Right atrium auricular region (tissue), 2 donors: ENCODE measurements around the gene NLK. TPM values are rescaled to one million over a fixed set of nuclear protein-coding genes. Genes with fewer than 3 reads are reported as not detected.
A peak's percentile ranks its signal among the peaks of the same experiment; 100 is the strongest.

ENCODE experiments used
- DNase-seq: peaks from one replicate; pipeline ENCODE4 v3.0.0-alpha.2; 2019; ENCODE audit warnings: low spot score
- H3K27ac ChIP-seq, 2 donors: fragments of 200-600 bp; sonication (generic); 1 replicate in 1 of 2; 2 replicates in 1 of 2; pipeline ENCODE4 v1.5.1; 2016 to 2019
- H3K27me3 ChIP-seq, 2 donors: fragments of 200-600 bp; sonication (generic); one replicate each; pipeline versions ENCODE4 v1.5.1 to v1.6.0; 2017 to 2019
- H3K36me3 ChIP-seq: fragments of 200-600 bp; sonication (generic); one replicate; pipeline ENCODE4 v1.5.1; 2016
- H3K4me1 ChIP-seq, 2 donors: fragments of 200-600 bp; sonication (generic); one replicate each; pipeline versions ENCODE4 v1.5.1 to v1.6.0; 2017 to 2019
- H3K4me3 ChIP-seq, 2 donors: fragments of 200-600 bp; sonication (generic); 1 replicate in 1 of 2; 2 replicates in 1 of 2; pipeline ENCODE4 v1.5.1; 2017 to 2019; ENCODE audit warnings: mild to moderate bottlenecking in 1 of 2, moderate library complexity in 1 of 2
- H3K9me3 ChIP-seq, 2 donors: fragments of 200-600 bp; sonication (generic); one replicate each; pipeline ENCODE4 v1.5.1; 2019
- total RNA-seq, 2 donors: library from RNA; depleted of rRNA; stranded (reverse); fragments of >200 nt; gene quantifications; one replicate each; pipeline ENCODE4 v1.1.0, GENCODE V29; 2016
- TF ChIP-seq, protein P1 (sequence below), 2 donors: fragments of 200-600 bp; sonication (generic); IDR thresholded peaks; one replicate each; pipeline ENCODE4 v1.5.1; 2019; ENCODE audit warnings: antibody characterized with exemption in 2 of 2

NLK gene
- total RNA-seq, 2 donors from 2014 or later, result 17.9 to 19.4 TPM

DNA sequence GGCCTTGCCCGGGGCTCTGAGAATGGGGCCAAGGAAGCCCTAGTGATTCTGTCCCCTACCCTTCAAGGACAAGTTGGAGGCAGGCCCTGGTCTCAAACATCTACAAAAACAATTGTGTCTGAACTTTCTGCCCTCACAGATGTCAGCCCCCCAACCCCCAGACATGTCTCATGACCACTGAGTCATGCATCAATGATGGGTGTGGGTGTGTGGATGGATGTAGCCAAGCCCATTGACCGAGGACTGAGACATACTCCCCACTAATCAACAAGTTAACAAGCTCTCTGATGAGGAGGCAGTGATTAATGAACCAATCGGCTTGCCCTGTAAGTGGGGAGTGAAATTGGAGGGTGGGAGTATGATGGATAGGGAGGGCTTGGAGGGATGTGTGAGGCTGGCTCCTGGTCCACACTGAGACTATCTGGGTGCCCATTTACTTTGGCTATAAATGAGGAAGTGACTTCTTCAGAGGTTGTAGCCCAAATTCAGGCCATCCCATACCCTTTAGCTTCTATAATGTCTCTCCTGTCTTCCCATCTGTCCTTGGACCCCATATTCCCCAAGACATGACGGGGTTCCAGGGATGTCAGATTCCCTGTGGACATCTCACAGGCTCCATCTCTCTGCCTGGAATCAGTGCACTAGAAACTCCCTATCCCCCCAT lies 179.4 kb downstream of the NLK start:
- no peak for DNase-seq
- Histone ChIP-seq H3K36me3 (no peaks in the 10 kb centered on the region), H3K27me3 (no peaks in the 10 kb centered on the region), H3K9me3 (no peaks in the 10 kb centered on the region), H3K27ac (no peak overlapping the region), H3K4me3 (no peak overlapping the region), H3K4me1 (no peaks in the 10 kb centered on the region)
- TF ChIP-seq, protein P1, sequence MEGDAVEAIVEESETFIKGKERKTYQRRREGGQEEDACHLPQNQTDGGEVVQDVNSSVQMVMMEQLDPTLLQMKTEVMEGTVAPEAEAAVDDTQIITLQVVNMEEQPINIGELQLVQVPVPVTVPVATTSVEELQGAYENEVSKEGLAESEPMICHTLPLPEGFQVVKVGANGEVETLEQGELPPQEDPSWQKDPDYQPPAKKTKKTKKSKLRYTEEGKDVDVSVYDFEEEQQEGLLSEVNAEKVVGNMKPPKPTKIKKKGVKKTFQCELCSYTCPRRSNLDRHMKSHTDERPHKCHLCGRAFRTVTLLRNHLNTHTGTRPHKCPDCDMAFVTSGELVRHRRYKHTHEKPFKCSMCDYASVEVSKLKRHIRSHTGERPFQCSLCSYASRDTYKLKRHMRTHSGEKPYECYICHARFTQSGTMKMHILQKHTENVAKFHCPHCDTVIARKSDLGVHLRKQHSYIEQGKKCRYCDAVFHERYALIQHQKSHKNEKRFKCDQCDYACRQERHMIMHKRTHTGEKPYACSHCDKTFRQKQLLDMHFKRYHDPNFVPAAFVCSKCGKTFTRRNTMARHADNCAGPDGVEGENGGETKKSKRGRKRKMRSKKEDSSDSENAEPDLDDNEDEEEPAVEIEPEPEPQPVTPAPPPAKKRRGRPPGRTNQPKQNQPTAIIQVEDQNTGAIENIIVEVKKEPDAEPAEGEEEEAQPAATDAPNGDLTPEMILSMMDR (IDR thresholded peaks at IDR 0.05), result no peak

- TF ChIP-seq, protein P1 (IDR thresholded peaks at IDR 0.05), result no peak
- H3K36me3 ChIP-seq, result no peaks in the 10 kb centered on the region
- peaks cover 0 to 24% of the 10 kb centered on the region in 2 donors for H3K27me3 ChIP-seq
- H3K4me1 ChIP-seq, result peaks cover 0 to 13% of the 10 kb centered on the region in 2 donors
- no peak overlapping the region for H3K4me3 ChIP-seq
- no peak overlapping the region for H3K27ac ChIP-seq
- H3K9me3 ChIP-seq, result no peaks in the 10 kb centered on the region
- DNase-seq, result no peak
Observed at GRCh38 chr17:28225271-28225670, 182.8 kb downstream of the NLK start.

DNA sequence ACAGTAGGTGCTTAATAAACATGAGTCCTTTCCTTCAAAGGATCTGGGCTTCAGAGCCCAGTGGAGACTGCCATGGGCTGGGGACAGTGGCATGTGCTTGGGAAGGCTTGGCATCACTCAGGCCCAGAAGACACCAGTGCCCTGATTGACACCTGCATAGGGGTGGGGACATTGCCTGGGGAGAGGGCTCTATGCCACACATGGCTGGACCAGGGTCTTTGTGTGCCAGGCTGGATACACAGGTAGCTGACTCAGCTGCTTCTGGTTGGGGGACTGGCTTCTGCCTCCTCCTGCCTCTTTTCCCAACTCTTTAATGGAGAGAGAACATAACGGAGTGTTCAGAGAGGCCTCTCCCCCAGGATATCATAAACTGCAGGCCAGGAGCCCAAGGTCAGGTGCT lies 183.4 kb downstream of the NLK start:
- TF ChIP-seq, protein P1 (IDR thresholded peaks at IDR 0.05), result no peak
- Histone ChIP-seq H3K4me1 (peaks cover 0 to 13% of the 10 kb centered on the region in 2 donors), H3K9me3 (no peaks in the 10 kb centered on the region), H3K27me3 (peaks cover 0 to 24% of the 10 kb centered on the region in 2 donors), H3K27ac (no peak overlapping the region), H3K4me3 (no peak overlapping the region), H3K36me3 (no peaks in the 10 kb centered on the region)
- DNase-seq, result no peak

DNA sequence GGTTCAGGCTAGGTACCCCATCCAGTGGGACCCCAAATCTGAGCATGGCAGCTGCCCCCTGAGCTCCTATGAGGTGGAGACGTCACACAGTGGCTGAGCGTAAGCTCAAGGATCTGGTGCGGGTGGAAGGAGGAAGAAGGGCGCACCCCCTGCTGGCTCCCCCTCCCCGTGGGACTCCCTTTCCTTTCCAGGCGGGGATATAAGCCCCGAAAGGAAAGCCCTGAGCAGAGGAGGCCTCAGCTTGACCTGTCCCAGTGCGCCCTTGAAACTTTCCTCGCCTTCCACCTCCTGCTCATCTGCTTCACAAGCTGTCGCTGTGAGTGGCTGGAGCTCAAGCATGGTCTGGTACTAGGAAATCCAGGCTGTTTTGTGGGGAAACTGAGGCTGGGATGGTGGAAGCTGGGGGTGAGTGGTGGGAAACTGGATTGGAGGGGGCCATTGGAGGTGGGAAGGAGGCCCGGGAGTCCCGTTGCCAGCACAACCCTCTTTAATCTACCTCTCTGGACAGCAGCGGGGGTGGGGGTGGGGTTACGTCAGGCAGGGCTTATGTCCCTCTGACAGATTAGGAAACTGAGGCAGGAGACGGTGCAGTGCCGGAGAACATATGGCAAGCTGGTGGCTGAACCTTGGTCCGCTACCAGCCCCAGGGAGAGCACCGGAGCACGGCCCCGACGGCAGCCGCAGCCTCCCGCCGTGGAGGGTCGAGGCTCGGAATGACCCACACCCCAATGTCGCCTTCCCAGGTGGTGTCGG lies 184.3 kb downstream of the NLK start:
- H3K4me3 ChIP-seq, result peak overlapping the region in 1 of 2 donors; percentile 38

DNA sequence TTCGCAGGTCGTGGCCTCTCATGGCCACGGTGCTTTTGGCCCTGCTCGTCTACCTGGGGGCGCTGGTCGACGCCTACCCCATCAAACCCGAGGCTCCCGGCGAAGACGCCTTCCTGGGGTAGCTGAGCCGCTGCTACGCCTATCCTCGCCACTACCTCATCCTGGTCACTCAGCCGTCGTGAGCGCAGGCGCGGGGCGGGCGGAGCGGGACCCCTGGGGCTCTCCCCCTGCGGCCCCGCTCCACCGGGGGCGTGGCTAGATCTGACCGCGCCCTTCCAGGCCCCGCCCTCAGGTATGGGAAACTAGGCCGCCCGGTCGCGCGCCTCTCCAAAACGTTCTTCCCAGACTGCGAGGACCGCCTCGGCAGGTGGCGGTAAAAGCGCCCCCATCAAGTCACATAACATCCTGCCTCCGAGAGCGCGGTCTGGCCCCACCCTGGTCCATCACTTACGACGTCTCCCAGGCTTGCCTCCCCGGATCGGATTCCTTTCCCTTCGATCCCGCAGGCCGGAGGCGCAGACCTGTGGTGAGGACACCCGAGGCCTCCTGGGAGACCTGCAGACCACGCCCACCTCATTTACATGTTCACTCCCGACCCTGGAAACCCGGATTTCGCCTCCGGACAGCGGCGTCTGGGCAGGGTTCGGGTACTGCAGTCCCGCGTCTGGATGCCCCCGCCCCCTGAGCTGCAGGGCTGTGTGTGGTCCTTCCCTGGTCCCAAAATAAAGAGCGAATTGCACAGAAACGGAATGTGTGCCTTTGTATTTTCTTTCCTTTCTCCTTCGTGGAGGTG lies 185.0 kb downstream of the NLK start:
- peaks cover 0 to 13% of the 10 kb centered on the region in 2 donors for H3K4me1 ChIP-seq
- TF ChIP-seq, protein P1 (IDR thresholded peaks at IDR 0.05), result no peak
- no peak for DNase-seq
- peak overlapping the region in 1 of 2 donors; percentile 38 for H3K4me3 ChIP-seq
- H3K27ac ChIP-seq, result no peak overlapping the region
- no peaks in the 10 kb centered on the region for H3K36me3 ChIP-seq
- H3K27me3 ChIP-seq, result peaks cover 0 to 24% of the 10 kb centered on the region in 2 donors
- no peaks in the 10 kb centered on the region for H3K9me3 ChIP-seq

More for the DNA sequence above, 184.3 kb downstream of the NLK start:
- H3K27me3 ChIP-seq, result peaks cover 0 to 24% of the 10 kb centered on the region in 2 donors
- H3K9me3 ChIP-seq, result no peaks in the 10 kb centered on the region
- no peak overlapping the region for H3K27ac ChIP-seq
- DNase-seq, result no peak
- TF ChIP-seq, protein P1 (IDR thresholded peaks at IDR 0.05), result no peak
- H3K36me3 ChIP-seq, result no peaks in the 10 kb centered on the region
- peaks cover 0 to 13% of the 10 kb centered on the region in 2 donors for H3K4me1 ChIP-seq
